OCI-LY3 (cell line): Measurements from ENCODE around the gene CREB5.

Experiments used
- EZH2phosphoT487 ChIP-seq: fragments of 200-600 bp; shearing (Covaris generic); IDR thresholded peaks from 2 replicates; pipeline ENCODE4 v1.6.1; 2018; ENCODE audit warnings: antibody characterized with exemption, mixed run types, low read depth
- TF ChIP-seq, protein P1 (sequence below): fragments of 200-600, 300-600 bp; sonication (generic); IDR thresholded peaks from 2 replicates; pipeline ENCODE4 v1.5.1; 2014; ENCODE audit warnings: antibody characterized with exemption, low read length, low read depth

DNA sequence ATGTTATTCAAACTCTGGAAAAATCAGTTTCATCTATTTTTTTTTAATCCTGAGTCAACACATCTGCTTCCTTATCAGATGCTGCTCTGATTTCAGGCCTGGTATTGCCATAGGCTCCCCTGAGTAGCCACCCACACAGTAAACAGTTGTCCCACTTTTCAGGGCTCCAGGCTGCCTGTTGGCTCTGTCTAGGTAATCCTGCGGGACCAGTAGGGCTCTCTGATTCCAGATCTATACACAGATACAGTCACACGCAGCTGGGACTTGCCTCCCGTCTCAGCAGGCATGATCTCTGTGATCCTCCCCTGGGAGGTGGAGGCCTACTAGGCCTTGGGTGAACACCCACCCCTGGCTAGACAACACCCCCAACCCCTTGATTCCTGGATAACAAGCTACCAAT lies 206.1 kb downstream of the CREB5 start:
- TF ChIP-seq, protein P1, sequence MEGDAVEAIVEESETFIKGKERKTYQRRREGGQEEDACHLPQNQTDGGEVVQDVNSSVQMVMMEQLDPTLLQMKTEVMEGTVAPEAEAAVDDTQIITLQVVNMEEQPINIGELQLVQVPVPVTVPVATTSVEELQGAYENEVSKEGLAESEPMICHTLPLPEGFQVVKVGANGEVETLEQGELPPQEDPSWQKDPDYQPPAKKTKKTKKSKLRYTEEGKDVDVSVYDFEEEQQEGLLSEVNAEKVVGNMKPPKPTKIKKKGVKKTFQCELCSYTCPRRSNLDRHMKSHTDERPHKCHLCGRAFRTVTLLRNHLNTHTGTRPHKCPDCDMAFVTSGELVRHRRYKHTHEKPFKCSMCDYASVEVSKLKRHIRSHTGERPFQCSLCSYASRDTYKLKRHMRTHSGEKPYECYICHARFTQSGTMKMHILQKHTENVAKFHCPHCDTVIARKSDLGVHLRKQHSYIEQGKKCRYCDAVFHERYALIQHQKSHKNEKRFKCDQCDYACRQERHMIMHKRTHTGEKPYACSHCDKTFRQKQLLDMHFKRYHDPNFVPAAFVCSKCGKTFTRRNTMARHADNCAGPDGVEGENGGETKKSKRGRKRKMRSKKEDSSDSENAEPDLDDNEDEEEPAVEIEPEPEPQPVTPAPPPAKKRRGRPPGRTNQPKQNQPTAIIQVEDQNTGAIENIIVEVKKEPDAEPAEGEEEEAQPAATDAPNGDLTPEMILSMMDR, result no peak
- TF ChIP-seq EZH2phosphoT487, result no peak
